Thymus (tissue), 11 donors: Measurements from ENCODE around the gene AIF1L. TPM values are rescaled to one million over a fixed set of nuclear protein-coding genes. Genes with fewer than 3 reads are reported as not detected.
A peak's percentile ranks its signal among the peaks of the same experiment; 100 is the strongest.

Experiments
- DNase-seq, 9 donors: peaks; one replicate each; pipeline ENCODE4 v3.0.0-alpha.2; 2013; ENCODE audit warnings: low spot score in 9 of 9, low read depth in 6 of 9, missing footprints in 1 of 9
- H3K27ac ChIP-seq, 2 donors: one replicate each; pipeline ENCODE4 v1.5.1; 2013; ENCODE audit warnings: control low read depth in 1 of 2, low read depth in 1 of 2, low read length in 1 of 2, mild to moderate bottlenecking in 1 of 2, moderate library complexity in 1 of 2
- H3K27me3 ChIP-seq, 2 donors: one replicate each; pipeline ENCODE4 v1.5.1; 2013; ENCODE audit warnings: low read length in 1 of 2; ENCODE audit not compliant: control insufficient read depth in 2 of 2, insufficient read depth in 1 of 2
- H3K36me3 ChIP-seq, 2 donors: one replicate each; pipeline ENCODE4 v1.5.1; 2013; ENCODE audit warnings: low read length in 1 of 2, mild to moderate bottlenecking in 1 of 2, moderate library complexity in 1 of 2; ENCODE audit not compliant: control insufficient read depth in 2 of 2, insufficient read depth in 2 of 2
- H3K4me1 ChIP-seq, 2 donors: one replicate each; pipeline ENCODE4 v1.5.1; 2013; ENCODE audit warnings: low read length in 2 of 2; ENCODE audit not compliant: control insufficient read depth in 2 of 2, insufficient read depth in 2 of 2
- H3K4me3 ChIP-seq, 2 donors: one replicate each; pipeline ENCODE4 v1.5.1; 2013; ENCODE audit warnings: low read length in 2 of 2, control low read depth in 1 of 2, mild to moderate bottlenecking in 1 of 2
- H3K9me3 ChIP-seq, 2 donors: one replicate each; pipeline ENCODE4 v1.5.1; 2013; ENCODE audit warnings: low read length in 1 of 2, mild to moderate bottlenecking in 1 of 2; ENCODE audit not compliant: control insufficient read depth in 2 of 2, insufficient read depth in 1 of 2
- WGBS: extraction: QIAGEN DNeasy Blood & Tissue Kit; methylation state at CpG from one replicate; pipeline ENCODE4 v1.1.7; 2013; 5-methylcytosine and 5-hydroxymethylcytosine counted together
- polyA plus RNA-seq: library from polyadenylated mRNA; stranded (reverse); fragments of 200-250 nt; gene quantifications from one replicate; pipeline ENCODE4 v1.2.3, GENCODE V29; 2013
- total RNA-seq: library from RNA; stranded (reverse); fragments of 120-200 nt; gene quantifications from one replicate; pipeline ENCODE4 v1.2.4, GENCODE V29; 2013
- donor health status: healthy.

AIF1L gene
- total and polyA plus RNA-seq, 2 donors = 2.5 to 4.4 TPM

GRCh38 chr9:131125038-131125287 lies 28.6 kb downstream of the AIF1L start:
- H3K9me3 ChIP-seq = no peaks in the 10 kb centered on the region
- H3K27me3 ChIP-seq = no peaks in the 10 kb centered on the region
- H3K36me3 ChIP-seq = peaks cover 18 to 32% of the 10 kb centered on the region in 2 donors
- WGBS = 2% methylated on average over 7 of the region's 7 CpGs
- H3K4me3 ChIP-seq = peak overlapping the region; percentile 69 to 96
- DNase-seq = peak in 1 of 9 donors; percentile 18
- peak overlapping the region; percentile 70 to 89 for H3K27ac ChIP-seq
- H3K4me1 ChIP-seq = peaks cover 9 to 16% of the 10 kb centered on the region in 2 donors

GRCh38 chr9:131125288-131126058 lies 29.1 kb downstream of the AIF1L start, which contains the start of gene NUP214:
Gene NUP214, plus strand, starts transcription at chr9:131125586. Its CDS starts 119 bp downstream, at chr9:131125705.
- no peaks in the 10 kb centered on the region for H3K27me3 ChIP-seq
- H3K4me1 ChIP-seq = peaks cover 9 to 16% of the 10 kb centered on the region in 2 donors
- H3K4me3 ChIP-seq = peak within 1 kb of the TSS; percentile 69 to 96
- peaks cover 18 to 36% of the 10 kb centered on the region in 2 donors for H3K36me3 ChIP-seq
- WGBS = under 1% methylated on average over 61 of the region's 61 CpGs
- no peaks in the 10 kb centered on the region for H3K9me3 ChIP-seq
- H3K27ac ChIP-seq = peak within 1 kb of the TSS; percentile 70 to 89
- peak; percentile 97 to 100 (median 99) for DNase-seq

GRCh38 chr9:131126059-131126426 lies 29.7 kb downstream of the AIF1L start:
- DNase-seq = no peak
- H3K27ac ChIP-seq = peak overlapping the region; percentile 69 to 89
- peak overlapping the region; percentile 69 to 96 for H3K4me3 ChIP-seq
- no peaks in the 10 kb centered on the region for H3K9me3 ChIP-seq
- H3K36me3 ChIP-seq = peaks cover 18 to 42% of the 10 kb centered on the region in 2 donors
- no peaks in the 10 kb centered on the region for H3K27me3 ChIP-seq
- under 1% methylated on average over 11 of the region's 11 CpGs for whole genome bisulfite sequencing
- H3K4me1 ChIP-seq = peaks cover 9 to 16% of the 10 kb centered on the region in 2 donors

- H3K36me3 ChIP-seq = peaks cover 42 to 71% of the 10 kb centered on the region in 2 donors
These were observed 32.9 kb downstream of the AIF1L start for GRCh38 chr9:131129183-131129582.

GRCh38 chr9:131138676-131139075 lies 42.3 kb downstream of the AIF1L start:
- no peaks in the 10 kb centered on the region for H3K9me3 ChIP-seq
- no peak overlapping the region for H3K4me3 ChIP-seq
- H3K27ac ChIP-seq = no peak overlapping the region
- WGBS = 99% methylated on average over 2 of the region's 2 CpGs
- H3K4me1 ChIP-seq = no peaks in the 10 kb centered on the region
- DNase-seq = no peak
- no peaks in the 10 kb centered on the region for H3K27me3 ChIP-seq
- H3K36me3 ChIP-seq = peaks cover 70 to 80% of the 10 kb centered on the region in 2 donors

More at GRCh38 chr9:131129183-131129582, 32.9 kb downstream of the AIF1L start:
- no peak overlapping the region for H3K4me3 ChIP-seq
- WGBS = 96% methylated on average over 3 of the region's 3 CpGs
- peaks cover 9 to 16% of the 10 kb centered on the region in 2 donors for H3K4me1 ChIP-seq
- no peaks in the 10 kb centered on the region for H3K9me3 ChIP-seq
- H3K27me3 ChIP-seq = no peaks in the 10 kb centered on the region
- H3K27ac ChIP-seq = no peak overlapping the region
- no peak for DNase-seq

- H3K27ac ChIP-seq = no peak overlapping the region
- H3K4me1 ChIP-seq = peaks cover 0 to 6% of the 10 kb centered on the region in 2 donors
- H3K4me3 ChIP-seq = no peak overlapping the region
- H3K9me3 ChIP-seq = no peaks in the 10 kb centered on the region
- no peaks in the 10 kb centered on the region for H3K27me3 ChIP-seq
- peaks cover 63 to 80% of the 10 kb centered on the region in 2 donors for H3K36me3 ChIP-seq
- no peak for DNase-seq
- WGBS = 97% methylated on average over 4 of the region's 4 CpGs
These were observed 43.8 kb downstream of the AIF1L start for GRCh38 chr9:131140112-131140511.

GRCh38 chr9:131140550-131140949 lies 44.2 kb downstream of the AIF1L start:
- WGBS = over 99% methylated on average over 3 of the region's 3 CpGs
- H3K27me3 ChIP-seq = no peaks in the 10 kb centered on the region
- H3K36me3 ChIP-seq = peaks cover 58 to 80% of the 10 kb centered on the region in 2 donors
- H3K9me3 ChIP-seq = no peaks in the 10 kb centered on the region
- no peak for DNase-seq
- peaks cover 3 to 6% of the 10 kb centered on the region in 2 donors for H3K4me1 ChIP-seq
- H3K4me3 ChIP-seq = no peak overlapping the region
- no peak overlapping the region for H3K27ac ChIP-seq

- no peaks in the 10 kb centered on the region for H3K9me3 ChIP-seq
- H3K4me1 ChIP-seq = peaks cover 3 to 6% of the 10 kb centered on the region in 2 donors
- no peak overlapping the region for H3K27ac ChIP-seq
- H3K27me3 ChIP-seq = no peaks in the 10 kb centered on the region
- peaks cover 53 to 79% of the 10 kb centered on the region in 2 donors for H3K36me3 ChIP-seq
- DNase-seq = no peak
- WGBS = 98% methylated on average over 3 of the region's 3 CpGs
- H3K4me3 ChIP-seq = no peak overlapping the region
These were observed 45.8 kb downstream of the AIF1L start for GRCh38 chr9:131142160-131142559.

- H3K9me3 ChIP-seq = no peaks in the 10 kb centered on the region
- H3K27ac ChIP-seq = peak overlapping the region in 1 of 2 donors; percentile 72
- H3K27me3 ChIP-seq = no peaks in the 10 kb centered on the region
- 49% methylated on average over 3 of the region's 3 CpGs for WGBS
- peaks cover 44 to 79% of the 10 kb centered on the region in 2 donors for H3K36me3 ChIP-seq
- peak in 4 of 9 donors; percentile 24 to 64 (median 42) for DNase-seq
- peak overlapping the region; percentile 1 to 41 for H3K4me3 ChIP-seq
- H3K4me1 ChIP-seq = peaks cover 9 to 17% of the 10 kb centered on the region in 2 donors
These were observed 47.9 kb downstream of the AIF1L start for GRCh38 chr9:131144201-131144600.
